IMR-90 (cell line): ENCODE results near the gene PTPRG. TPM values are rescaled to one million over a fixed set of nuclear protein-coding genes. Genes with fewer than 3 reads are reported as not detected.

Source experiments
- ATAC-seq: fragments of 200-7000 bp; cut with Tn5 transposase; 2 replicates; pipeline ENCODE4 v1.9.1; 2020; ENCODE audit warnings: low read depth, mild to moderate bottlenecking, moderate library complexity
- BruUV-seq: library from RNA; stranded (reverse); fragments of 400-500 nt; replicated peaks from 2 replicates; lab custom pipeline; 2021; lab: Mats Ljungman, UMichigan
- CTCF ChIA-PET: fragments of 300-600 bp; formaldehyde crosslinking; extraction: SDS; loops from one replicate; lab custom pipeline; 2021; ENCODE audit warnings: antibody characterized with exemption; lab: Yijun Ruan, JAX
- POLR2A ChIA-PET: fragments of 300-600 bp; sonication (Branson Sonifier 250); formaldehyde crosslinking; loops from one replicate; lab custom pipeline; 2022; ENCODE audit warnings: antibody characterized with exemption; ENCODE audit not compliant: unreplicated experiment; lab: Charles Lee
- DNase-seq: peaks from one replicate; pipeline ENCODE4 v3.0.0; 2013
- H2AFZ ChIP-seq: replicated peaks from 2 replicates; pipeline ENCODE3; 2013; ENCODE audit warnings: low read length, mild to moderate bottlenecking; ENCODE audit not compliant: poor library complexity
- H2AK5ac ChIP-seq: 2 replicates; pipeline ENCODE4 v1.6.1; 2013; ENCODE audit warnings: low read depth, low read length, inconsistent platforms
- H2AK9ac ChIP-seq: replicated peaks from 2 replicates; pipeline ENCODE3; 2013; ENCODE audit warnings: mild to moderate bottlenecking, low read depth, low read length, moderate library complexity; ENCODE audit not compliant: poor library complexity
- H2BK120ac ChIP-seq: 2 replicates; pipeline ENCODE4 v1.6.1; 2013; ENCODE audit warnings: low read depth, low read length, inconsistent platforms
- H2BK15ac ChIP-seq: 3 replicates; pipeline ENCODE4 v1.6.1; 2013; ENCODE audit warnings: low read depth, low read length, inconsistent platforms
- H2BK20ac ChIP-seq: 2 replicates; pipeline ENCODE4 v1.6.1; 2013; ENCODE audit warnings: low read depth, mild to moderate bottlenecking, inconsistent platforms, low read length, moderate library complexity
- H2BK5ac ChIP-seq: 2 replicates; pipeline ENCODE4 v1.6.1; 2013; ENCODE audit warnings: mild to moderate bottlenecking, low read depth, low read length, inconsistent platforms; ENCODE audit not compliant: poor library complexity, severe bottlenecking
- H3K14ac ChIP-seq: replicated peaks from 2 replicates; pipeline ENCODE4 v1.6.1; 2013; ENCODE audit warnings: low read depth, low read length, inconsistent platforms
- H3K18ac ChIP-seq: 2 replicates; pipeline ENCODE4 v1.6.1; 2013; ENCODE audit warnings: low read depth, low read length, control low read depth
- H3K23ac ChIP-seq: 2 replicates; pipeline ENCODE4 v1.6.1; 2013; ENCODE audit warnings: low read depth, low read length, inconsistent platforms
- H3K27ac ChIP-seq: 2 replicates; pipeline ENCODE4 v1.5.1; 2013; ENCODE audit warnings: mild to moderate bottlenecking, control low read depth, low read length; ENCODE audit not compliant: insufficient read depth
- H3K27me3 ChIP-seq: 2 replicates; pipeline ENCODE4 v1.6.1; 2013; ENCODE audit warnings: low read length; ENCODE audit not compliant: control insufficient read depth, insufficient read depth
- H3K36me3 ChIP-seq: 2 replicates; pipeline ENCODE4 v1.6.1; 2013; ENCODE audit warnings: low read length, mixed read lengths; ENCODE audit not compliant: control insufficient read depth, insufficient read depth
- H3K4ac ChIP-seq: 2 replicates; pipeline ENCODE4 v1.6.1; 2013; ENCODE audit warnings: low read depth, low read length, inconsistent platforms
- H3K4me1 ChIP-seq: 2 replicates; pipeline ENCODE4 v1.6.1; 2013; ENCODE audit warnings: low read length, mixed read lengths; ENCODE audit not compliant: control insufficient read depth, insufficient read depth
- H3K4me2 ChIP-seq: 2 replicates; pipeline ENCODE4 v1.6.1; 2013; ENCODE audit warnings: low read depth, mild to moderate bottlenecking, control low read depth, low read length, moderate library complexity
- H3K4me3 ChIP-seq: 2 replicates; pipeline ENCODE4 v1.5.1; 2013; ENCODE audit warnings: low read depth, mild to moderate bottlenecking, control low read depth, low read length, moderate library complexity; ENCODE audit not compliant: insufficient read depth
- H3K56ac ChIP-seq: 2 replicates; pipeline ENCODE4 v1.6.1; 2013; ENCODE audit warnings: low read length, inconsistent platforms; ENCODE audit not compliant: insufficient read depth; ENCODE audit errors: extremely low read depth
- H3K79me1 ChIP-seq, 2 experiments: 2 replicates each; pipeline ENCODE4 v1.6.1; 2013; ENCODE audit warnings: low read length in 2 of 2, inconsistent platforms in 1 of 2, low read depth in 1 of 2
- H3K9ac ChIP-seq: 2 replicates; pipeline ENCODE4 v1.6.1; 2013; ENCODE audit warnings: low read depth, low read length, control low read depth
- H3K9me1 ChIP-seq: 2 replicates; pipeline ENCODE4 v1.6.1; 2013; ENCODE audit warnings: low read length, inconsistent platforms; ENCODE audit not compliant: insufficient read depth
- H3K9me3 ChIP-seq: 2 replicates; pipeline ENCODE4 v1.6.1; 2013; ENCODE audit warnings: low read length; ENCODE audit not compliant: control insufficient read depth, insufficient read depth
- H4K20me1 ChIP-seq: 2 replicates; pipeline ENCODE4 v1.6.1; 2013; ENCODE audit warnings: low read length, inconsistent platforms; ENCODE audit not compliant: insufficient read depth
- H4K5ac ChIP-seq: 2 replicates; pipeline ENCODE4 v1.6.1; 2013; ENCODE audit warnings: mild to moderate bottlenecking, low read depth, low read length, control low read depth
- H4K8ac ChIP-seq, 2 experiments: 2 replicates each; pipeline ENCODE4 v1.6.1; 2013; ENCODE audit warnings: low read depth in 2 of 2, low read length in 2 of 2, control low read depth in 1 of 2, inconsistent platforms in 1 of 2
- H4K91ac ChIP-seq: 2 replicates; pipeline ENCODE4 v1.6.1; 2013; ENCODE audit warnings: low read depth, low read length, inconsistent platforms; ENCODE audit not compliant: insufficient read depth
- BHLHE40 ChIP-seq: fragments of 150-350 bp; IDR thresholded peaks from 2 replicates; pipeline ENCODE4 v1.6.1; 2016; ENCODE audit warnings: mild to moderate bottlenecking, low read depth, low read length
- RFX5 ChIP-seq: IDR thresholded peaks from 2 replicates; pipeline ENCODE4 v1.8.0; 2012; ENCODE audit warnings: low read depth, mild to moderate bottlenecking, low read length, moderate library complexity
- WGBS, 2 experiments: methylation state at CpG; one replicate each; pipeline versions ENCODE4 v1.1.5 to v1.1.7; 2013; ENCODE audit warnings: missing lambda C conversion rate in 2 of 2; ENCODE audit not compliant: insufficient read length in 1 of 2; ENCODE audit errors: extremely low coverage in 2 of 2; 5-methylcytosine and 5-hydroxymethylcytosine counted together
- dilution Hi-C: fragments of 300-500 bp; cut with HindIII; formaldehyde crosslinking; loops from one replicate; pipeline ENCODE4 v1.14.3; 2018; ENCODE audit warnings: low sequenced_read_pairs; ENCODE audit not compliant: unreplicated experiment
- in situ Hi-C: fragments of 300-500 bp; cut with MboI; formaldehyde crosslinking; loops from 3 replicates; pipeline ENCODE4 v1.14.3; 2019; ENCODE audit warnings: low sequenced_read_pairs, inconsistent platforms, mixed read lengths
- intact Hi-C: fragments of 100-400 bp; cut with micrococcal nuclease; formaldehyde crosslinking; loops from 2 replicates; pipeline ENCODE4 v1.10.0; 2022
- polyA plus RNA-seq, 3 experiments: library from polyadenylated mRNA; depleted of rRNA; stranded (reverse); fragments of >200 nt; gene quantifications; 2 replicates each; pipeline ENCODE4 v1.2.3, GENCODE V29; 2012; ENCODE audit warnings: low replicate concordance in 1 of 3
- total RNA-seq: library from RNA; depleted of rRNA; stranded (reverse); fragments of >200 nt; gene quantifications from 2 replicates; pipeline ENCODE4 v1.2.3, GENCODE V29; 2012

The PTPRG gene
- total and polyA plus RNA-seq, 2 of the 4 experiments (the other 2 are of a cell fraction), result 7.7 to 31.0 TPM

- no CpG with 5 or more reads among the region's 3 CpGs for WGBS, 2 experiments
- peaks cover 23 to 27% of the 10 kb centered on the region in 2 experiments for H3K79me1 ChIP-seq
- BruUV-seq, result no TSS peak
These were observed 244.2 kb downstream of the PTPRG start for GRCh38 chr3:61805510-61806080.

More at GRCh38 chr3:61805510-61806080, 244.2 kb downstream of the PTPRG start:
- in situ Hi-C loops, result no loop called here
- Histone ChIP-seq H3K9me3 (no peaks in the 10 kb centered on the region), H4K8ac (no peak overlapping the region), H2AK5ac (no peak overlapping the region), H2BK20ac (no peak overlapping the region), H3K23ac (no peak overlapping the region), H3K4me3 (no peak overlapping the region), H3K27me3 (no peaks in the 10 kb centered on the region), H4K5ac (no peak overlapping the region), H2AK9ac (no peak overlapping the region), H3K4me1 (peaks cover 9% of the 10 kb centered on the region), H2BK15ac (no peak overlapping the region), H3K9me1 (no peaks in the 10 kb centered on the region; the same call in 1 of the 2 replicates), H4K91ac (no peak overlapping the region), H3K4ac (no peak overlapping the region), H2AFZ (no peak overlapping the region), H3K56ac (no peak overlapping the region), H3K9ac (no peak overlapping the region), H2BK120ac (no peak overlapping the region), H4K20me1 (0 out of 2 replicates have a peak, but pooled peaks cover 4% of the 10 kb centered on the region), H3K4me2 (no peak overlapping the region), H2BK5ac (no peak overlapping the region), H3K14ac (no peak overlapping the region), H3K18ac (no peak overlapping the region), H3K27ac (no peak overlapping the region), H3K36me3 (no peaks in the 10 kb centered on the region)
- ChIA-PET POLR2A (no interaction called here), CTCF (interaction anchor here (0.6 kb wide), 2 partner anchors 15 to 1932 kb away, joined by 3 to 4 read pairs; no protein-coding TSS in a partner anchor)
- no peak for ATAC-seq
- dilution Hi-C loops, result no loop called here
- intact Hi-C loops, result no loop called here
- TF ChIP-seq RFX5 (no peak), BHLHE40 (no peak)
- DNase-seq, result peak; percentile 9
